Tongue (tissue), 2 donors: Measurements from ENCODE around the gene TXNRD1. TPM values are rescaled to one million over a fixed set of nuclear protein-coding genes. Genes with fewer than 3 reads are reported as not detected.
A peak's percentile ranks its signal among the peaks of the same experiment; 100 is the strongest.
"Not testable (repeated sequence)": the region's sequence is repeated elsewhere in the genome, so short reads cannot be mapped to it uniquely, and the experiment has no call there.

ENCODE experiments used
- DNase-seq: peaks from one replicate; pipeline ENCODE4 v3.0.0-alpha.2; 2015
- total RNA-seq: library from RNA; depleted of rRNA; stranded (reverse); fragments of >200 nt; gene quantifications from one replicate; pipeline ENCODE4 v1.2.3, GENCODE V29; 2014

TXNRD1 gene
- total RNA-seq: 56.1 TPM

GRCh38 chr12:104215638-104216297, at the start of gene TXNRD1:
TSS of gene TXNRD1 (plus strand) at chr12:104215779. CDS start at chr12:104215803, 24 bp downstream.
- DNase-seq: peak; percentile 84

DNA sequence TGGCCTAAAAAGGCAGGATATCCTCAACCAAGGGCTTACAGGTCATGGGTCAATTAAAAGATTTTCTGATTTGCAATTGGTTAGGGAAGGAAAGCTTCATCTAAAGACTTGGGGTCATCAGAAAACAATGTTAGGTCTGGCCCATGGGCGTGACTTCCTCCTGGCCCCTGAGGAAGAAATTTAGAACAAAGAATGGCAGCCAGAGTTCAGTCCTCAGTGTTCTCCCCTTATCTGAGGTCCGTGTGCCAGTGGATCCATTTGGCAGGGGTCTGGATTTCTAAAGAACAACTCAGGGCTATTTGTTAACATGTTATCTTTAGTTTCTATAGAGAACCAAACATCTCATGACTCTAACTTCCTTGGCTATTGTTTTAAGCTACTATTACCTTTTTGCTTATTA, 49.8 kb upstream of the TXNRD1 start:
- no peak for DNase-seq

DNA sequence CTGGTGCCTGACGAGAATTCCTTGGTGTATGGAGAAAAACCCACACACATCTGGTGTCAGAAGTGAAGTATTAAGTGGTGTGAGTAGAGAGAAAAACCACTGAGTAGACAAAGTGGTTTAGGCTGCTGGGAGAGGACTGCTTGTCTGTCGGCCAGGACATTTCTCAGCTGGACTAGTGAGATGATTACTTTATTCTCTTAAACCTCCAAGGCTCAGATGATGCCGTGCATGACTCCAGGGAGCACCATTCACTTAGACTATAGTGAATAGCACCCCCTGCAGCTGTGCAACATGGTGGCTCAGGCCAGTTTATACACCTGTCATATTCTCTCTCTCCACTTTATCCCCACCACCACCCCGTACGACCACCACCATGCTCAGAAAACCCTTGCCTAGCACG, 49.1 kb upstream of the TXNRD1 start:
- no peak for DNase-seq

DNA sequence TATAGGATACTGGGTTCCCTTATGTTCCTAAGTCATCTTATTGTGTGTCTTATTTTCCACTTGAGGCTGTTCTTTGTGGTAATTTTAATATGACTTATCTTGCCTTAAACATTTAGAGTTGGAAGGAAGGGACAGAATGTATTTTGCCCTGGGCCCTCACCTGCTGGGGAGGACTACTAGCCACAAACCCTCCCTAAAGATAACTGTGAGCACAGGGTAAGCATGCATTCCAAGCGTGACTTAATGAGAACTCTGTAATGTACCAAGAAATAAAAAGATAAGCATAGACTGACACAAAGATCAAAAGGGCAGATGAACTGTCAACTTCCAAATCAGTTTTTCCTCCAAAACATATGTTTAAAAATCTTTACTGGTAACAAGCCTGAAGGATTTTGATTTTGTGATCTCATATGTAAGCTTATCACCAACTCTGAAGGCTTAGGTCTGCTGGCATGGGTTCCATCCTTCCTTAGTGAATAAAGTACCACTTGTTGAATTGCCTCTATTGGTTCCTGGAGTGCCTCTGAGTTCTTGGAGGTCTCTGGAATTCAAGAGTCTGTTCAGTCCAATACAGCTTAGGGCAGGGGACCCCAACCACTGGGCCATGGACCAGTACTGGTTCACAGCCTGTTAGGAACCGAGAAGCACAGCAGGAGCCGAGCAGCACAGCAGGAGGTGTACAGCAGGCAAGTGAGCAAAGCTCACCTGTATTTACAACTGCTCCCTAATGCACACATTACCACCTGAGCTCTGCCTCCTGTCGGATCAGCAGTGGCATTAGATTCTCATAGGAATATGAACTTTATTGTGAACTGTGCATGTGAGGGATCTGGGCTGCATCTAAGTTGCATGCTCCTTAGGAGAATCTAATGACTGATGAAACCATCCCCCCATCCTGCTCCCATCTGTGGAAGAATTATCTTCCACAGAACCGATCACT, 47.8 kb upstream of the TXNRD1 start:
- no peak for DNase-seq

- DNase-seq: no peak
These were observed 47.0 kb upstream of the TXNRD1 start for GRCh38 chr12:104168596-104168995.

- no peak for DNase-seq
These were observed 43.6 kb upstream of the TXNRD1 start for GRCh38 chr12:104171785-104172569.

DNA sequence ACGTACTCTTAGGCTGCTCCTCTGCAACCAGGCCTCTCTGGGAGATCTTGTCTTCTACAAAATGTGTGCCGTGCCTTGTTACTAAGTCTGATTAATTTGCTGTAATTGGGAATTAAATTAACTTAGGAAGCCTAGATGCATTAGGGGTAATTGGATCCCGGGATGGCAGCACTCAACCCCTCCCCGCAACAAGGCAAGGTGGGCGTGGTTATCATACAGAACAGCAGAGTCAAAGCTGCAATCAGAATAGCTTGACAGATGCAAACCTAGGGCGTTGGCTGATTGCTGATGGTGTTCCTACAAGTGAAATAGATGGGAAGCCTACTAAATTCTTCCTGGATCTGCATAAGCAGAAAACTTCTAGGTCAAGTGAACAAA, 43.0 kb upstream of the TXNRD1 start:
- no peak for DNase-seq

GRCh38 chr12:104173804-104174203, 41.8 kb upstream of the TXNRD1 start:
- not testable (repeated sequence) for DNase-seq

DNA sequence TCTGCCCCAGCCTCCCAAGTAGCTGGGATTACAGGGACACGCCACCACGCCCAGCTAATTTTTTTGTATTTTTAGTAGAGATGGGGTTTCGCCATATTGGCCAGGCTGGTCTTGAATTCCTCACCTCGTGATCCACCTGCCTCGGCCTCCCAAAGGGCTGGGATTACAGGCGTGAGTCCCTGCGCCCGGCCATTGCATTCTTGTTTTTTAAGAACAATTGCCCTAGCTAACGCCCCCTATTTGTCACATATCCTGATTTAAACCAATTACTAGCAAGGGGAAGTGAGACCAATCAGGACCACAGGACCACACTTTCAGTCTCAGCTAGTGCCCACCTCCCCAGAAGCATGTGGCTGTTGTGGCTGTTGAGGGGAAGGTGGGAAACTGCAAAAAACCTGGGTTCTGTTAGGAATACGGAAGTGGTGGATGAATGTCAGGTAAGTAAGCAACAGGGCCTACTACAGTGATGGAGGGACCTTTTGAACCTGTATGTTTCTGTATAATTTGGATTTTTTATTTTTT, 39.8 kb upstream of the TXNRD1 start:
- no peak for DNase-seq

- DNase-seq: no peak
These were observed 38.3 kb upstream of the TXNRD1 start for GRCh38 chr12:104177336-104177662.

- no peak for DNase-seq
These were observed 37.7 kb upstream of the TXNRD1 start for GRCh38 chr12:104177663-104178501.

DNA sequence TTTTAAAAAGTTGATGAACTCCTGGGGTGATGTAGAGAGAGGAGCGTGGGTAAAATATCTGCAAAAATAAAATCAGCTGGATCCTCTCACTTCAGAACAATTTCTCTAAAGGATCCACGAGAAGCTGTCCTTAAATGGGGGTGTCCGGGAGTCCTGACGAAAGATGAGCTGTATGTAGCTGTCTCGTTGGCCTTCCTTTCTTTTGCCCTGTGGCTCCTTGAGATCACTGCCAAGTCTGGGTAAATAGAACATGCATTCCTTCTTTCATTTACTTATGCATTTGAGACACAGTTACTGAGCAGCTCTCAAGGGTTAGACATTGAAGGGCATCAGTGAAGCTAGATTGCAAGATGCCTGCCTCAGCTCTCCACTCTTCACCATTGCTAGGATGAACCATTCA, 35.2 kb upstream of the TXNRD1 start:
- DNase-seq: no peak

- no peak for DNase-seq
These were observed 34.3 kb upstream of the TXNRD1 start for GRCh38 chr12:104181313-104181712.

GRCh38 chr12:104182144-104182543, 33.4 kb upstream of the TXNRD1 start:
- no peak for DNase-seq

GRCh38 chr12:104182621-104183378, 32.8 kb upstream of the TXNRD1 start:
- no peak for DNase-seq

GRCh38 chr12:104183443-104183842, 32.1 kb upstream of the TXNRD1 start:
- DNase-seq: no peak

DNA sequence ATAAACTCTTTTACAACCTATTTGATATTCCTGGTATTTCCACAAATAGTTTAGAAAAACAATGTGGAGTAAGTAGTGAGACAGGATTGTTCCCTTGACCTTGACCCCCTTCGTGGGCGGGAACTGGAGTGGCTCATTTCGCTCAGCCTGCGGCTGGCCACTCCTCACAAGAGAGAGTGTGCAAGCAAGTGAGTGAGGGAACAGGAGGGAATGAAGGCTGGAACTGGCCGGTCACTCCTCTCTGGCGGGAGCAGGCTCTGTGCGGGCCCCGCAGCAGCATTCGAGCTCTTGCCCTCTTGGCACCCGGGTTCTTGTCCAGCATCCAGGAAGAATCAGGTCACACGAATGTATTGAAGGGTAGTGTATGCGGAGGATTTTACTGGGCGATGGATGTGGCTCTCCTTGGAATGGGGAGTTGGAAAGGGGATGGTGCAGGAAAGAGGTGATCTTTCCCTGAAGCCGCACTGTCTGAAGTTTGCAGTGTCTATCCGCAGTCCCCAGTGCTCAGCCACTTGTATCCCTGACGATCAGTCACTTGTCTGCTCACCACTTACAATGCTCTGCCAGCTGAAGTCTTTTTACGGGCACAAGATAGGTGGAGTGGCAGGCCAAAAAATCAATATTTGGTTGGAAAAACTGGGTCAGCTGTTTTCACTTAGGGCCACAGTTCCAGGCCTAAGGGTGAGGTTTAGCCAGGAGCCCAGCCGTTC, 28.0 kb upstream of the TXNRD1 start:
- DNase-seq: no peak

- no peak for DNase-seq
These were observed 27.0 kb upstream of the TXNRD1 start for GRCh38 chr12:104188534-104188933.

- DNase-seq: no peak
These were observed 25.5 kb upstream of the TXNRD1 start for GRCh38 chr12:104189915-104190555.
